GM18867 (cell line): Measurements from ENCODE around the gene TXLNA.

Experiments used
- ATAC-seq: cut with Tn5 transposase; IDR thresholded peaks from one replicate; pipeline ENCODE4 v1.9.1; 2021; ENCODE audit warnings: mild to moderate bottlenecking, moderate library complexity; ENCODE audit not compliant: unreplicated experiment

The TXLNA gene

DNA sequence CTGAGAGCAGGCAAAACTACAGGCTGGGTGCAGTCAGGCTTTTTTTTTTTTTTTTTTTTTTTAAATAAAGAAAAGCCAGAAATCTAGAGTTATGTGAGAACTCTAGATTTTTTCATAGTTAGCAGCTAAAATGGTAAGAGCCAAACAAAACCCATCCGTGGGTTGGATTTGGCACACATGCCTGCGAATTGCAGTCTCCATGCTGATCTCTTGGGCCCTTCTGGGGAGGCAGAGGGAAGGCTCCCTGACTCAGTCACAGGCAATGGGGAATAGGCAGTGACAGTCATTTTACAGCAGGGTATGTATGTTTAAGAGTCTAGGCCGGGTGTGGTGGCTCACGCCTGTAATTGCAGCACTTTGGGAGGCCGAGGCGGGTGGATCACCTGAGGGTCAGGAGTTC is 2.6 kb downstream of the TXLNA start:
- no peak for ATAC-seq

- no peak for ATAC-seq
Observed at GRCh38 chr1:32184650-32185049, 5.2 kb downstream of the TXLNA start.

GRCh38 chr1:32186077-32186476 is 6.6 kb downstream of the TXLNA start:
- ATAC-seq = no peak

- ATAC-seq = no peak
Observed at GRCh38 chr1:32186491-32186890, 7.0 kb downstream of the TXLNA start.

DNA sequence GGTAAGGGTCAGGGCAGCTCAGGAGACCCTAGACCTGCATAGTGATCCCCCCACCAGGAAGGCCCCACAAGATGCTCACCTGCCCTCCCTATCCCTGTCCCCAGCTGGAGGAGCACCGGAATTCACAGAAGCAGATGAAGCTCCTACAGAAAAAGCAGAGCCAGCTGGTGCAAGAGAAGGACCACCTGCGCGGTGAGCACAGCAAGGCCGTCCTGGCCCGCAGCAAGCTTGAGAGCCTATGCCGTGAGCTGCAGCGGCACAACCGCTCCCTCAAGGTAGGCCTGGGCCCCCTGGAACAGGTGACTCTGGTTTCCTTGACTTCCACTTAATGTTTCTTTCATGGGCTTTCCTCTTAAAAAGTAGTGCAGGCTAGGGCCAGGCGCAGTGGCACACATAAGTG is 8.4 kb downstream of the TXLNA start:
- no peak for ATAC-seq

GRCh38 chr1:32192220-32192948 is 12.9 kb downstream of the TXLNA start:
- ATAC-seq = no peak

DNA sequence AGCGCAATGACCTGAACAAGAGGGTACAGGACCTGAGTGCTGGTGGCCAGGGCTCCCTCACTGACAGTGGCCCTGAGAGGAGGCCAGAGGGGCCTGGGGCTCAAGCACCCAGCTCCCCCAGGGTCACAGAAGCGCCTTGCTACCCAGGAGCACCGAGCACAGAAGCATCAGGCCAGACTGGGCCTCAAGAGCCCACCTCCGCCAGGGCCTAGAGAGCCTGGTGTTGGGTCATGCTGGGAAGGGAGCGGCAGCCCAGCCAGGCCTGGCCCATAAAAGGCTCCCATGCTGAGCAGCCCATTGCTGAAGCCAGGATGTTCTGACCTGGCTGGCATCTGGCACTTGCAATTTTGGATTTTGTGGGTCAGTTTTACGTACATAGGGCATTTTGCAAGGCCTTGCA is 15.5 kb downstream of the TXLNA start:
- ATAC-seq = no peak

DNA sequence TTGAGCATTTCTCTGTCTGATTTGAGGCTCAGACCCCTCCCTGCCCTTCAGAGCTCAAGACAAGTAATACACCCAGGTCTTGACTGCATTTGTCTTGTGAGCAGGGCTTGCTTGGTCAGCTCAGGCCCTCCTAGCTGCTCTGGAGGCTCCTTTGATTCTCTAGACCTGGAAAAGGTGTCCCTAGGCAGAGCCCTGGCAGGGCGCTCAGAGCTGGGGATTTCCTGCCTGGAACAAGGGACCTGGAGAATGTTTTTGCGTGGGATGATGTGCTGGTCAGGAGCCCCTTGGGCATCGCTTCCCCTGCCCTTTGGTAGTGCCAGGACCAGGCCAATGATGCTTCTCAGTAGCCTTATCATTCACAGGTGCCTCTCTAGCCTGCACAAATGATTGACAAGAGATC is 16.1 kb downstream of the TXLNA start:
- ATAC-seq = no peak

DNA sequence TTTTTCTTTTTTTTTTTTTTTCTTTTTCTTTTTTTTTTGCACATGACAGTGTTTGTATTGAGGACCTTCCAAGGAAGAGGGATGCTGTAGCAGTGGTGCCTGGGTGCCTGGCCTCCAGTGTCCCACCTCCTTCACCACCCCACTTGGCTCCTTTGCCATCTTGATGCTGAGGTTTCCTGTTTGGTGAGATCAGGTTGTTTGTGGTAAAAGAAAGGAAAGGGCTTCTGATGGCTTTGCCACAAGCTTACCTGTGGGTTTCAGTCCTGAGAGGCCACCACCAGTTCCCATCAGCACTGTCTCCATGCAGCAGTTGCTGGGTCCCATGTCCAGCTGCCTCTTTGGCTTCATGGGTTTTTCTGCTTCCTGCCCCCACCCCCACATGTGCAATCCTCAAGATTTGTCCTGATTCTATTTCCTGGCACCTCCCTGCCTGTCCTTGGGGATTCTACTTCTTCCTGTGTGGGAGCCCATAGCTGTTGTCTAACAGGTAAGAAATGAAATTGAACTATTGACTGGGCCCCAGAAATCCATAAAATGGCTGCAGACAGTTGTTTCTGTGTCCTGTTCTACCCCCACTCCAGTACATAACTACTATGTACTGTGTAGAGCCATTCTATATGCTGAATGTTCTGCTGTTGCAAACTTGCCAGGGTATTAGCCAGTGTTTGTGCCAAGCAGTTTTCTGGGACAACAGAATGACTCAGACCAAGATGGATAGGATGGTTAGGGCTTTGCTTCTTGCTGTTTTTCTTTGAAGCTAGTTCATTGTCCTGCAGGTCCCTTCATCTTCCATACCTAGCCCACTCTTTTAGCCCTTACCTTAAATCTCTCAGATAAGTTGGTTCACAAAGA is 16.7 kb downstream of the TXLNA start:
- ATAC-seq = no peak

- no peak for ATAC-seq
Observed at GRCh38 chr1:32197074-32197473, 17.6 kb downstream of the TXLNA start.

GRCh38 chr1:32197837-32198236 is 18.4 kb downstream of the TXLNA start:
- no peak for ATAC-seq

DNA sequence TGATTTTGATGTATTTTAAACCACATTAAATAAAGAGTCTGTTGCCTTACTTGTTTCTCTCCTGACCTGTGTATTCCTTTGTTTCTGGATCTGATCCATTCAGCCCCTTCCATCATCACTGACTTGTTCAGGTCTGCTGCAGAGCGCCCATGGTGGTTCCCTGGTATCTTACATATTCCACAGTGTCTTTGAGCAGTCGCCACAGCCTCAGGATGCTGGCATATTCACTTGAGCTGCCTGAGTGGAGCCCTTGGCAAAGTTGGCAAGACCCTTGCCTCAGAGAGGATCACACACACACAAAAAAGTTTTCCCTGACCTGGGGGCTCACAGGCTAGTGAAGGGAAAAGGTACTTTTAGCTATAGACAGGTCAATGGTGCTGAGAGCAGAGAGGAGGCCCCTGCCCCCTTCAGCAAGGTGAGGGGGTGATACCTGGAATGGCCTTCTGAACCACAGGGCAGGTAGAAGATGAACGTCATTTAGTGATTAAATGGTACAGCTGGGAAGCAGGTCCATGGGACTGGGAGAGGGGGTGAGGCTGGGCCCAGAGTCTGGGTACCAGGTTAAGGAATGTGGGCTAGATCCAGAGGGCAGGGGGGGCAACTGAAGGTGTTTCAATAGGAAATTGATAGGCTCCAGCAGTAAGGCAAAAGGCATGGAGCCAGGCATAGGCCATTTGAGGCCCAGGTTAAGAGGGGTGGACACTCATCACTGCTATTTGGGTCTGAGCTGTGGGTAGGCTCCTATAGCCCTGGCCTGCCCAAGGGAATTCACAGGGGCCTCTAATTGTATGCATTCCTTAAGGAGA is 19.0 kb downstream of the TXLNA start:
- ATAC-seq = no peak

- ATAC-seq = no peak
Observed at GRCh38 chr1:32199043-32199716, 19.7 kb downstream of the TXLNA start.

DNA sequence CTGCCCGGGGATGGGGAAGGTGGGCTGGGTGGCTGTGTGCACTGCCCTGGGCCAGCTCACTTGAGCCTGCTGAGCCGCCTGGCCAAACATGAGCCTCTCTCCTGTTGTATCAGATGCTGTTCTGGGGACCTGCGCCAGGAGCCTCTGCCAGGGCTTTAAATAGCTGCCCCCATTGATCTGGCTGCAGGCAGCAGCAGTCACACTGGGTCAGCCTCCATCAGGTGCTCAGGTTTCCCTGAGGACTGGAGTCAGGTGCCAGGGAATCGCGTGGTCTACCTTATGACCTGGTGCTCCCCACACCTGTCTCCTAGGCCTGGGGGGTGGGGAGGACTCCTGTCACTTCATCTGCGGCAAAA is 20.2 kb downstream of the TXLNA start:
- no peak for ATAC-seq

GRCh38 chr1:32200226-32201010 is 20.9 kb downstream of the TXLNA start, which contains the start of gene CCDC28B:
CCDC28B (plus strand) TSS chr1:32200595; CDS start chr1:32201936, 1,341 bp downstream.
- ATAC-seq = peak; percentile 35

DNA sequence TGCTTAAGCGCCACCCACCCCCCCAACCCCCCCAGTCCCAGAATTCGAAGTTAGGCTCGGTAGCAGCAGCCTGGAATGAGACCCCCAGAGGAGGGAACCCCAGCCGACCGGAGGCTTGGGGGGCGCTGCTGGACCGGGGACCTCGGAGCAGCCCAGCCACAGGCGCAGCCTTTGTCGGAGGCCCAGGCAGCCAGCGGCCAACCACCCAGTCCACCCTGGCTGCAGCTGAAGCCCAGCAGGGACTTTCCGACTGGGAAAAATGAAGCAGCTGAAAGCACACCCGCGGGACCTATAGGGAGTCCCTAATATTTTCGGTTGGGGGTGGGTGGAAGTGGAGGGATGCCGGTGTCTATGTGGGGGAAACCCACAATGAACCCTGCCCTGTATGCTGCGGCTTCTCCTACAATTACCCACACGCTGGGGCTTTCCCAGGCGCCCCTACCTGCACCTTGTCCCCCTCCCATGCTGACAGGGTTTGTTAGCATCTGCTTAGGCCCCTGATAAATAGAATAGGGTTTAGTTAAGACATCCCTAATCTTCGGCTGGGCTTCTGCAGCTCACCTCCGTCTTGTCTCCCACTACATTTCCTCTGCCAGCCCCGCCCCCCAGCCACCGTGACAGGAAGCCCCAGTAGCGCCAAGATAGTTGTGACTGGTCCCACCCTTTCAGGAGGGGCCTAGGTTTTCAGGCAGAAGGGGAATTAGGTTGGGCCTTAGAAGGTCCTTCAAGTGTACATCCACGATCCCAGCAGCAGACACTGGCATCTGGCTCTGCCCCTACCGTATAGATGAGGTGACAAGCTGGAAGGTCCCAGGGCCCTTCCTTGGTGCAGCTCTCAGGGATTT is 21.8 kb downstream of the TXLNA start:
- peak; percentile 33 for ATAC-seq

- ATAC-seq = no peak
Observed at GRCh38 chr1:32204943-32205361, 25.5 kb downstream of the TXLNA start.

GRCh38 chr1:32205401-32206370 is 26.2 kb downstream of the TXLNA start, which contains the start of gene IQCC:
IQCC (plus strand) TSS chr1:32205671; CDS start chr1:32205682, 11 bp downstream.
- ATAC-seq = peak; percentile 53
